GM18517 (cell line): ENCODE data around the gene HACD4.
"Not testable (repeated sequence)": the region's sequence is repeated elsewhere in the genome, so short reads cannot be mapped to it uniquely, and the experiment has no call there.

Experiments
- ATAC-seq: cut with Tn5 transposase; IDR thresholded peaks from one replicate; pipeline ENCODE4 v1.9.1; 2021; ENCODE audit warnings: mild to moderate bottlenecking, moderate library complexity; ENCODE audit not compliant: unreplicated experiment

The HACD4 gene

GRCh38 chr9:21016701-21017491 lies 14.5 kb downstream of the HACD4 start:
- no peak for ATAC-seq

GRCh38 chr9:21015995-21016394 lies 15.4 kb downstream of the HACD4 start:
- ATAC-seq, result no peak

- no peak for ATAC-seq
These were observed 16.2 kb downstream of the HACD4 start for GRCh38 chr9:21015129-21015815.

- no peak for ATAC-seq
These were observed 29.4 kb downstream of the HACD4 start for GRCh38 chr9:21002040-21002439.

GRCh38 chr9:21001581-21001980 lies 29.9 kb downstream of the HACD4 start:
- ATAC-seq, result no peak

GRCh38 chr9:20997503-20998076 lies 33.9 kb downstream of the HACD4 start:
- peak; percentile 71 for ATAC-seq

GRCh38 chr9:20996809-20997208 lies 34.6 kb downstream of the HACD4 start:
- ATAC-seq, result peak; percentile 80

- no peak for ATAC-seq
These were observed 35.8 kb downstream of the HACD4 start for GRCh38 chr9:20995616-20996015.

GRCh38 chr9:20994486-20994885 lies 37.0 kb downstream of the HACD4 start:
- ATAC-seq, result no peak

- no peak for ATAC-seq
These were observed 40.6 kb downstream of the HACD4 start for GRCh38 chr9:20990867-20991266.

- ATAC-seq, result no peak
These were observed 41.5 kb downstream of the HACD4 start for GRCh38 chr9:20989923-20990341.

GRCh38 chr9:20988671-20989315 lies 42.6 kb downstream of the HACD4 start:
- ATAC-seq, result no peak

- ATAC-seq, result no peak
These were observed 43.4 kb downstream of the HACD4 start for GRCh38 chr9:20988061-20988460.

- no peak for ATAC-seq
These were observed 43.9 kb downstream of the HACD4 start for GRCh38 chr9:20987521-20987920.

GRCh38 chr9:20985851-20986600 lies 45.4 kb downstream of the HACD4 start:
- ATAC-seq, result no peak

- no peak for ATAC-seq
These were observed 46.9 kb downstream of the HACD4 start for GRCh38 chr9:20984506-20984905.

GRCh38 chr9:20981486-20981885 lies 50.0 kb downstream of the HACD4 start:
- ATAC-seq, result no peak

- peak; percentile 62 for ATAC-seq
These were observed 50.5 kb downstream of the HACD4 start for GRCh38 chr9:20980832-20981455.

GRCh38 chr9:20978249-20978648 lies 53.2 kb downstream of the HACD4 start:
- ATAC-seq, result no peak

- not testable (repeated sequence) for ATAC-seq
These were observed 57.1 kb downstream of the HACD4 start for GRCh38 chr9:20974191-20974938.
